HepG2 (cell line): ENCODE measurements around the gene SMAD2. TPM values are rescaled to one million over a fixed set of nuclear protein-coding genes. Genes with fewer than 3 reads are reported as not detected.
A peak's percentile ranks its signal among the peaks of the same experiment; 100 is the strongest.

Experiments
- ATF2 ChIP-seq: sonication (generic); formaldehyde crosslinking; IDR thresholded peaks from 2 replicates; pipeline ENCODE4 v1.4.0; 2020; ENCODE audit warnings: missing genetic modification reagents
- CREB1 ChIP-seq, 2 experiments: fragments of 450-650 bp in 1 of 2; IDR thresholded peaks; 2 replicates each; pipeline ENCODE4 v1.6.1; 2016 to 2017; ENCODE audit warnings: control low read depth in 1 of 2, mild to moderate bottlenecking in 1 of 2, missing compliant biosample characterization in 1 of 2, missing genetic modification characterization in 1 of 2
- DMTF1 ChIP-seq: sonication (generic); formaldehyde crosslinking; IDR thresholded peaks from 2 replicates; pipeline ENCODE4 v1.4.0; 2020; ENCODE audit warnings: mild to moderate bottlenecking, missing genetic modification reagents
- ESRRA ChIP-seq: sonication (generic); formaldehyde crosslinking; IDR thresholded peaks from 2 replicates; pipeline ENCODE4 v1.5.1; 2020; ENCODE audit warnings: mild to moderate bottlenecking, low read depth, missing genetic modification reagents
- GLMP ChIP-seq: sonication (generic); formaldehyde crosslinking; IDR thresholded peaks from 2 replicates; pipeline ENCODE4 v1.9.0; 2021; ENCODE audit warnings: missing genetic modification reagents, mild to moderate bottlenecking, borderline replicate concordance
- GTF2F1 ChIP-seq: fragments of 150-350 bp; IDR thresholded peaks from 2 replicates; pipeline ENCODE4 v1.6.1; 2014; ENCODE audit warnings: low read length
- HOXA3 ChIP-seq: sonication (generic); formaldehyde crosslinking; IDR thresholded peaks from 2 replicates; pipeline ENCODE4 v1.5.0; 2020; ENCODE audit warnings: missing genetic modification reagents
- IRF1 ChIP-seq: sonication (generic); formaldehyde crosslinking; IDR thresholded peaks from 2 replicates; pipeline ENCODE4 v1.4.0; 2020; ENCODE audit warnings: low read depth, mild to moderate bottlenecking, missing genetic modification reagents
- NKX3-1 ChIP-seq: sonication (generic); formaldehyde crosslinking; IDR thresholded peaks from 2 replicates; pipeline ENCODE4 v1.5.0; 2020; ENCODE audit warnings: missing genetic modification reagents
- NR2F2 ChIP-seq: IDR thresholded peaks from 2 replicates; pipeline ENCODE4 v1.6.1; 2012; ENCODE audit warnings: low read depth, inconsistent platforms, borderline replicate concordance
- PHF5A ChIP-seq: IDR thresholded peaks from one replicate; pipeline ENCODE4 v1.6.1; 2018; ENCODE audit warnings: low read depth, missing genetic modification reagents; ENCODE audit not compliant: unreplicated experiment
- POGZ ChIP-seq: sonication (generic); formaldehyde crosslinking; IDR thresholded peaks from 2 replicates; pipeline ENCODE4 v1.4.0; 2020; ENCODE audit warnings: mild to moderate bottlenecking, missing genetic modification reagents
- SOX13 ChIP-seq, 3 experiments: fragments of 450-650 bp in 1 of 3; sonication (generic) in 1 of 3; formaldehyde crosslinking in 1 of 3; IDR thresholded peaks in 2 of 3; conservative IDR thresholded peaks in 1 of 3; 2 replicates each; pipeline versions ENCODE4 v1.5.0 to v1.6.1; 2016 to 2020; ENCODE audit warnings: antibody characterized with exemption in 1 of 3, mild to moderate bottlenecking in 1 of 3, missing compliant biosample characterization in 1 of 3, missing genetic modification reagents in 1 of 3, moderate library complexity in 1 of 3
- SSRP1 ChIP-seq: IDR thresholded peaks from 2 replicates; pipeline ENCODE4 v1.6.1; 2016; ENCODE audit warnings: control low read depth
- ZC3H4 ChIP-seq: sonication (generic); formaldehyde crosslinking; IDR thresholded peaks from 2 replicates; pipeline ENCODE4 v1.4.0; 2020; ENCODE audit warnings: missing genetic modification reagents, borderline replicate concordance
- ZFP90 ChIP-seq: sonication (generic); formaldehyde crosslinking; IDR thresholded peaks from 2 replicates; pipeline ENCODE4 v1.8.0; 2022; ENCODE audit warnings: missing genetic modification reagents, mild to moderate bottlenecking, inconsistent platforms, borderline replicate concordance
- ZNF367 ChIP-seq: sonication (generic); formaldehyde crosslinking; IDR thresholded peaks from 2 replicates; pipeline ENCODE4 v1.4.0; 2020; ENCODE audit warnings: missing genetic modification reagents, borderline replicate concordance
- ZNF414 ChIP-seq: sonication (generic); formaldehyde crosslinking; IDR thresholded peaks from 2 replicates; pipeline ENCODE4 v1.5.0; 2020; ENCODE audit warnings: missing genetic modification reagents
- ZNF800 ChIP-seq: sonication (generic); formaldehyde crosslinking; IDR thresholded peaks from 2 replicates; pipeline ENCODE4 v1.4.0; 2020; ENCODE audit warnings: missing genetic modification reagents
- polyA plus RNA-seq, 8 experiments: library from polyadenylated mRNA; depleted of rRNA in 3 of 8; stranded (reverse) in 7 of 8; unstranded in 1 of 8; fragments of >200 nt; fragmentation: Illumina TruSeq in 4 of 8; extraction: Trizol in 4 of 8; gene quantifications; 2 replicates each; pipeline versions ENCODE4 v1.2.1 to v1.2.3, GENCODE V29; 2011 to 2016; ENCODE audit warnings: low read depth in 4 of 8, missing spikeins in 1 of 8, mixed read lengths in 1 of 8; ENCODE audit not compliant: insufficient read depth in 1 of 8
- total RNA-seq, 5 experiments: library from RNA; depleted of rRNA; stranded (reverse); fragments of >200 nt; fragmentation: Illumina TruSeq; extraction: Trizol; gene quantifications; 2 replicates each; pipeline ENCODE4 v1.2.3, GENCODE V29; 2016; ENCODE audit warnings: low read depth in 1 of 5

Gene SMAD2
- total and polyA plus RNA-seq, 2 of the 13 experiments (the other 11 are each of a cell fraction or from before 2014, with no cell fraction given), result 40.2 to 96.2 TPM

- TF ChIP-seq DMTF1 (CRISPR knock-in tag) (no peak), CREB1 (IDR thresholded peaks at IDR 0.05) (0 out of 2 replicates have a peak, but pooled peaks have one; percentile 18), CREB1 (CRISPR knock-in tag; IDR thresholded peaks at IDR 0.05) (peak; percentile 24; the same call in 1 of the 2 replicates), ZC3H4 (no peak), SOX13 (IDR thresholded peaks at IDR 0.05) (no peak), SOX13 (CRISPR knock-in tag; conservative IDR thresholded peaks at IDR 0.05 in 1 of 2, IDR thresholded peaks at IDR 0.05 in 1 of 2) (peak in 1 of 2 experiments; percentile 7; a peak in 1 of 4 replicates), GLMP (CRISPR knock-in tag) (peak; percentile 45; the same call in 1 of the 2 replicates), ESRRA (CRISPR knock-in tag) (no peak; the same call in 1 of the 2 replicates), NR2F2 (no peak), POGZ (CRISPR knock-in tag) (peak; percentile 55; the same call in 1 of the 2 replicates), ATF2 (peak; percentile 18; the same call in 1 of the 2 replicates), PHF5A (CRISPR knock-in tag) (no peak), NKX3-1 (CRISPR knock-in tag) (peak; percentile 97), ZNF367 (CRISPR knock-in tag) (peak; percentile 85; the same call in 1 of the 2 replicates), ZNF414 (no peak), IRF1 (CRISPR knock-in tag) (no peak), ZFP90 (peak; percentile 88; the same call in 1 of the 2 replicates), GTF2F1 (no peak), HOXA3 (CRISPR knock-in tag) (peak; percentile 81), ZNF800 (CRISPR knock-in tag) (peak; percentile 69; the same call in 1 of the 2 replicates), SSRP1 (CRISPR knock-in tag) (no peak)
Observed at GRCh38 chr18:47930931-47931717, 665 bp upstream of the SMAD2 start (continued).
